NCI-H2171 (cell line): ENCODE measurements around the gene TRIM9.

Experiments
- DNase-seq: peaks from one replicate; lab custom pipeline; 2025; lab: John Stamatoyannopoulos, UW

TRIM9 gene

DNA sequence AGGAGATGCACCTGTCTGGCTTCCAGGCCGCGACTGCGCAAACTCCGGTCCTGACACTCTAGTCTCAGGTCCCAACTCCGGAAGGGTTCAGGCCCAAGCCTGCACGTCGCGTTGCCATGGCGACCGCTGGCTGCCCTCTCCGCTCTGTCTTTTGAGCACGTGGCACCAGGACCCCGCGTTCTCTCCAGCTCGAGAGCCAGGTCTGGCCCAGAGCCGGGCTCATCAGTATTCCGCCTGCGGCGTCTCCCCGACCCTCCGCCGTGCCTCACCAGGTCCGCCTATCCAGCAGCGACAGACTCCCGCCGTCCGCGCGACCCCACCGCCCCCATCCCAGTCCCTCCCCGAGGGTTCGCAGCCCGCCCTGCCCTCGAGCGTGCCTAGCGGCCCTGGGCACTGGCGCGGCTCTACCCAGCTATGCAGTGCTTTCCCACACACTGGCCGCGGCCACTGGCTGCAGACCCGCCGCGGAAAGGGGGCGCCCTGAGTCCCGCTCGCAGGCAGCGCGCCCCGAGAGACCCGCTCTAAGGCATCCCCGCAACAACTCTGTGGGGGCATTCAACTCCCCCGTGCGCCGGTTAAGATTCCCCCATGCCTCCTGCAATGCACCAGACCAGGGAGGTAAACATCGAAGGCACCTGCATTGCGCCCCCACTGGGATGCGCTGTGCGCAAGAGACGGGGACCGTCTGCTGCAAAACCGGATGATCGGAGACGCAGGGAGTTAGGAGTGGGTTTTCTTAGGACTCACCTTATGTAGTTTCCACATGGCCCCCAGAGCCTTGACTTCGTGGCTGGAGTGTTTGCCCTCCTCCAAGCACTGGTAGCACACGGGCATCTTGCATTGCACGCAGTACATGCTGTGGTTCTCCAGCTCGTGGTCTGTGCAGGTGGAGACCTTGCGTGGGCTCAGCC lies 1.3 kb downstream of the TRIM9 start:
- peak; percentile 73 for DNase-seq

DNA sequence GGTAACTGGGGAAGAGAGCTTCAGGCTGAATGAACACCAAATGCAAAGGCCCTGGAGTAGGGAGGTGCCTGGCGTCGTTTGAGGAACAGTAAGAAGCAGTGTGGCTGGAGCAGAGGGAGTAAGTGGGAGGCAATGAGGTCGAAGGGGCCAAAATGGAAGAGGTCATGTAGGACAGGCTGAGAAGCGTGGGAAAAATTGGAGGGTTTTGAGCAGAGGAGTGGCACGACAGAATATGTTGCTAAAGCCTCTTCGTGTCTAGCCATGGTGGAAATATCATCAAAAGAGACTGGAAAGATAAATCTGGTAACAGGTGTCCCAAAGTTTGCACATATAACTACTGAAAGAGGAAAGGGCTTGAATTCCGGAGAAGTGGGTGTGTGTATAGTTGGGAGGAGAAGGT lies 1.9 kb downstream of the TRIM9 start:
- DNase-seq = no peak

DNA sequence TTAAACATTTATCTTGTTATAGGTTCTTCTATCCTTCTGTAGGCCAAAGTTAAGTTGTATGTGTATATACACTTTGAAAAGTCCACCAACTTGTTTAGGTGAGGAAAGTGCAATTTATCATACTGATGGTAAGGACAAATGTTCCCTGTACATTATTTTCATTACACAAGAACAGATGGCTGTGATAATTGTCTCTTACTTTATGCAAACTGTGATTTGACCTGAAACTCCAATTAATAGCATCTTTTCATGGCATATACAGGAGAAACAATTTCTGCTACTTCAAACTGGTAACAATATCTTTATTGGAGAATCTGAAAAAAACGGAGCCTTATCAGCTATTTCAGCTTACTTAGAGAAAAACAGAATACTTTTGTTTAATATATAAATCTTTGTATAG lies 5.6 kb downstream of the TRIM9 start:
- no peak for DNase-seq

GRCh38 chr14:51087031-51087441 lies 7.9 kb downstream of the TRIM9 start:
- peak; percentile 35 for DNase-seq

- DNase-seq = no peak
Measured at GRCh38 chr14:51086044-51086443, 8.9 kb downstream of the TRIM9 start.

GRCh38 chr14:51084962-51085361 lies 9.9 kb downstream of the TRIM9 start:
- no peak for DNase-seq

- DNase-seq = no peak
Measured at GRCh38 chr14:51084507-51084906, 10.4 kb downstream of the TRIM9 start.

DNA sequence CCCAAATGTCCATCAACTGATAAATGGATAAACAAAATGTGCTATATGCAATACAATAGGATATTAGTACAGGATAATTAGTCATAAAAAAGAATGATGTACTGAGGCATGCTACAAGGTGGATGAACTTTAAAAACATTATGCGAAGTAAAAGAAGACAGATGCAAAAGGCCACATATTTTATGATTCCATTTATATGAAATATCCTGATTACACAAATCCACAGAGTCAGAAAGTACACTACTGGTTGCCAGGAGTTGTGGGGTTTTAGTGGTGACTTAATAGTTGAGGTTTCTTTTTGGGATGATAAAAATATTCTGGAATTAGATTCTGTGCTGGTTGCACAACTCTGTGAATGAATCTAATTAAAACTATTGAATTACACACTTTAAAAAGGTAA lies 12.6 kb downstream of the TRIM9 start:
- DNase-seq = no peak

DNA sequence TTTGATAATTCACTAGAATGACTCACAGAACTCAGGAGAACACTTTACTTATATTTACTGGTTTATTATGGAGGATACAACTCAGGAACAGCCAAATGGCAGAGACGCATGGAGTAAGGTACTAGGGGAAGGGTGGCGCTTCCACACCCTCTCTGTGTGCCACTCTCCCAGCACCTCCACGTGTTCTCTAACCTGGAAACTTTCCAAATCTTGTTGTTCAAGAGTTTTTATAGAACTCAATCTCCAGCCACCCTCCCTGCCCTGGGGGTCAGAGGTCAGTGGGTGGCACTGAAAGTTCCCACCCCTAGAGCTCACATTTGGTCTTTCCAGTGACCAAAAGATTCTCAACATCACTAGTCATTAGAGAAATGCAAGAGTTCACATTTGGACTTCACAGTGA lies 13.2 kb downstream of the TRIM9 start:
- DNase-seq = no peak

- DNase-seq = no peak
Measured at GRCh38 chr14:51081209-51081608, 13.7 kb downstream of the TRIM9 start.

- no peak for DNase-seq
Measured at GRCh38 chr14:51080645-51081044, 14.3 kb downstream of the TRIM9 start.

GRCh38 chr14:51079489-51079888 lies 15.4 kb downstream of the TRIM9 start:
- no peak for DNase-seq

DNA sequence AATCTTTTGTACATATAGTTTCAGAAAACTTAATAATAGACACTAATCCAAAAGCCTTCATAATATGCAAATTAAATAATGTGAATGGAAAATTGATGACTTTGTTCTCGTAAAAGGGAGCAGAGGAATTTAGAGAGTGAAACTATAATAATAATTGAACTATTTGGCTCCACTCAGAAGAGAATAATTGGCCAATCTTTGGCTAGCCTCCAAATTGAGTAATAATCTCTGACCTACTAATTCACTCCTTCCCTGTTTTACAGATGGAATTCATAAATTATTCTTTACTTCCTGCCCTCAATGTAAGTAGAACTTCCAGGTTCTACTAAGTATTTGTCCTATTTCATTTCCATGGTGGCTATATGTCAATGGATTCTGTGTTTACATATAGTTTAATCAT lies 15.8 kb downstream of the TRIM9 start:
- DNase-seq = no peak

- no peak for DNase-seq
Measured at GRCh38 chr14:51074701-51075385, 20.1 kb downstream of the TRIM9 start.

DNA sequence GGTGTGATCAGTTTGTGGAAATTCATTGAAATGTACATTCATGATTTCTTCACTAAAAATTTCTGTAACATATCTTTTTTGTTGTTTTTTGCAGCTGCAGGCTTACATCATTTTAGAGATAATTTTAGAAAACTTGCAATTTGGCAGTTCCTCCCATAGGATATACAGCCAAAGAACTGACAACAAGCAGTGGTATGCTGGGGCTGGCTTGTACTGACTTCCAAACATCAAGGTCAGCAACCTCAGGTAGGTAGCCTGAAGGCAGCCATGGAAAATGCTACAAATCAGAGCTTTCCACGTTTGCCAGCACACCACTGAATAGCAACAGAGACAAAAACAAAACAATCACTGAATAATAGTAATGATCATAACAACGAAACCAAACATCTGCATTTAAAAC lies 21.2 kb downstream of the TRIM9 start:
- DNase-seq = no peak

DNA sequence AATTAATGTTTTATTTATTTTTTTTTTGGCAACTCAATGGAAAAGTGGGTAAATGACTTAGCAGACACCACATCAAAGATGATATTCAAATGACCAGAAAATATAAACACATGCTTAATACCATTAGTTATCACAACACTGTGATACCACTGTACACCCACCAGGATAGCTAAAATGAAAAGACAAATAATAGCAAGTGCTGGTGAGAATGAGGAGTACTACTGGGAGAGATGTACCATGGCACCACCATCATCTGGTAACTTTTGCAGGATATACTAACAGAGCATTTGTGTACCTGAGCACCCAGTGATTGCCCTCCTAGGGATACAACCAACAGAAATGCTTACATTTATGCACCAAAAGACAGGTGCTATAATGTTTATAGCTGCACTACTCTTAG lies 21.9 kb downstream of the TRIM9 start:
- DNase-seq = no peak

DNA sequence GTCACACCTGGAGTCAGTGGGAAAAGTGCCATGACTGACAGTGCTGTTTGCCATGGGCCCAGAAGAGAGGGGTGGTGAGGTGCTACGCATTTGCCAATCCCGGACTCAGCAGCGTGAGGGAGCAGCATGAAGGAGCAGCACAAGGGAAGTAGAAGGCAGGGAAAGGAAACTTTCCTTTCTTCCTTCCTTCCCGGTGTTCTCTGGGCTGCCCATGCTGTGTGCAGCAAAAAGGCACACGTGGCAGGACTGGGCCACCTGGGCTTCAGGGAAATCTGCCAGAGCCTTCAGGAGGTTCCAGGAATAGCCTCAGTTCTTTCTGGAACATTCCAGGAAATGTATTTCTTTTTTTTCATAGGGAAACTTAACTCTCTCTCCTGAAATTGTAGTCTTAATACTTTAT lies 23.0 kb downstream of the TRIM9 start:
- DNase-seq = no peak

- DNase-seq = no peak
Measured at GRCh38 chr14:51070726-51071125, 24.2 kb downstream of the TRIM9 start.

- DNase-seq = no peak
Measured at GRCh38 chr14:51069055-51069454, 25.9 kb downstream of the TRIM9 start.

DNA sequence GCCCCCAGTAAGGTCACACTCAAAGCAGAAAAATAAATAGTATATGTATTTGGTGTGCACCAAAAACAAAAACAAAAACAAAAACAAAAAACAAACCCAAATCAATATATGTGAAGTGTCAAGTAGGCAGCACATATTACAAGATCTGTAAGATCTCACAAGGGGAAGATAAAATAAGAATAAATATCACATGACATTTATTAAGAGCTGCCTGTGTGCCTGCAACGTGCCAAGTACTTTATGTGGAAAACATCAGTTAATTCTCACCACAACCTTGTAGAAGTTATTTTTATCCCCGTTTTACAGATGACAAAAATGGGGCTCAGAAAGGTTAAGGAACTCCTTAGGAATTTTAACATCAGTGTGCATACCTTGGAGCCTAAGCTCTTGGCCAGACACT lies 26.6 kb downstream of the TRIM9 start:
- no peak for DNase-seq

GRCh38 chr14:51067295-51067694 lies 27.6 kb downstream of the TRIM9 start:
- no peak for DNase-seq

DNA sequence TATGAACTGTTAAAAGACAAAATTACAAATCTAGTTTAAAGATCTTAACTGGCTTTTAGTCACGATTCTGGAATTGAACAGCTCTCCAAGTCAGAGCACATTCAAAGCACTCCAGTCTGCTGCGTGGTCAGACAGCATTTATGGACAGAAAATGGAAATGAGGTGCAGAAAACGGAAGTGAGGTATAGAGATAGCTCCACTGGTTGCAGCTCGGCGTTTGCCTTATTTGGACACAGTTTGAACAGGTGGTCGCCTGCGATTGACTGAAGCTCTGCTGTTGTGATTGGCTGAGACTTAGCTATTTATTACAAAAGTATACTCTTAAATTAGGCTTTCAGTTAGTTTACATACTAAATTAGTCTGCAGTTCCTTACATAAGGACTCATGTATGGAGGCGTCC lies 28.3 kb downstream of the TRIM9 start:
- no peak for DNase-seq

- DNase-seq = no peak
Measured at GRCh38 chr14:51059032-51059431, 35.9 kb downstream of the TRIM9 start.

DNA sequence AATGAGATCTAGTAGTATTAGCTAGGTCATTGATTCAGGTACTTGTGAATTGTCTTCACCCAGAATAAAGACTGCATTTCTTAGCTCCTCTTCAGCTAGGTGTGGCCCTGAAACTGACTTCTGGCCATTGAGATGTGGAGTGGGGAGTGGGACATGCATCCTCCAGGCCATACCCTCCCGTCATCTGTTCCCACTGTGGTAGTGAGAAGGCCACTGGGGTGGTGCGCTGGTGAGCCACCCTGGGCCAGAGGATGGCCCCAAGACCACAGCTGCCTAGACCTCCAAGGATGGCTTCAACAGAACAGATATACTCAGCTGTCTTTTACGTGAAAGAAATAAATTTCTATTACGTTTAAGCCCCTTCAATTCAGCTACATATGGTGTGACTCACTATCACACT lies 36.5 kb downstream of the TRIM9 start:
- DNase-seq = no peak
